ENCODE data around the gene KAT2A. TPM values are rescaled to one million over a fixed set of nuclear protein-coding genes. Genes with fewer than 3 reads are reported as not detected.

The KAT2A gene
- polyA plus RNA-seq, 3 donors from 2014 or later: 2.9 to 4.3 (median 3.5) TPM

DNA sequence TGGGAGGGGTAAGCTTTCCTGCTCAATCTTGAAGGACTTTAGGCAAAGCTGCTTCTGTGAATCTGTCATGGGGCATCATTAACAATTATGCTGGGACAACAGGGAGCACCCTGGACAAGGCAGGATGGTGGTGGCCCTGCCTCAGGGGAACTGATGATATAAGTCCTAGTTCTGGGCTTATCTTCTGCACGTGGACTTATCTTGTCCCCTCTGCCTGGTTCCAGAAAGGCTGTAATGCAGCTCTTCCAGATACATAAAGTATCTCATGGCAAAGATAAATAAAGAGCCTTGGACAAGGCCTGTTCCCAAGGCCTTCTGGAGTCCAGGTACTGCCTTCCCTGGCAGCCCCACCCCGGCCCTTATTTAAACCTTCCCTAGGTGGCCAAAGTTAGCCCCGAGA lies 16.9 kb downstream of the KAT2A start:
- Mint-ChIP-seq H3K4me1 (peaks cover 10 to 17% of the 10 kb centered on the region in 2 donors), H3K36me3 (peaks cover 0 to 5% (median 3%) of the 10 kb centered on the region in 3 donors), H3K4me3 (no peak overlapping the region), H3K27me3 (ENCODE audit: low read depth in 3 of 3) (peaks cover 0 to 1% (median 0%) of the 10 kb centered on the region in 3 donors), H3K27ac (no peak overlapping the region), H3K9me3 (no peaks in the 10 kb centered on the region)
- DNase-seq: no peak

DNA sequence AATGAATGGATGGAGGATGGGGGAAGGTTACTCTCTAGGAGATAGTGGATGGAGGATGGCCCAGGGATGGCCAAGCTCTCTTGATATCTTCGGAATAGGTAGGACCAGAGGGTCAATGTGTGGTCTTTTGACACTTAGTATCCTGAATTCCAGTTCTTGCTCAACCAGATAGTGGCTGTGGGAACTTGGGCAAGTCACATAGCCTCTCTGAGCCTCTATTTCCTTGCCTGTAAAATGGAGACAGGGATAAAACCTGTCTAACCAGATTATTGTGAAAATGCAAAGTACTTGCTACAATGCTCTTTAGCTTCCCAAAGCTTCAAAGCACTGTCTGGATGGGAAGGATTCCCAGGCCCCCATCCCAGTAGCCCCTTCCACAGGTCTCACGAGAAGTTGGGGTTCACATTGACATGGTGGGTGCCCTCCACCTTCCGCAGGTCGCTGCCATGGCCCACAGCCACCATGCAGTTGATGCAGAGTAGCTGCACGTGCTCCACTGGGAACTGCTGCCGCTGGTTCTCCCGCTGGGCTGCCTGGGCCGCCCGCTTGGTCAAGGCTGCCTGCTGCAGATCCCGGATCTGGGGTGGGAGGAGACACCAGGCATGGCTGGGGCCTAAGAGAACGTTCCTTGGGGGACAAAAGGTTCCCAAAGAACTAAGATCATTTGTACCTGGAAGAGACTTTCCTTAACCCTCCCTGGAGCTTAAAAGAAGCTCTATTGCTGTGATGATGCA lies 17.8 kb downstream of the KAT2A start:
- Mint-ChIP-seq H3K9me3 (no peaks in the 10 kb centered on the region), H3K36me3 (peaks cover 0 to 4% (median 3%) of the 10 kb centered on the region in 3 donors), H3K27me3 (ENCODE audit: low read depth in 3 of 3) (no peaks in the 10 kb centered on the region), H3K4me1 (peaks cover 10 to 11% of the 10 kb centered on the region in 2 donors), H3K4me3 (no peak overlapping the region), H3K27ac (no peak overlapping the region)
- DNase-seq: no peak

DNA sequence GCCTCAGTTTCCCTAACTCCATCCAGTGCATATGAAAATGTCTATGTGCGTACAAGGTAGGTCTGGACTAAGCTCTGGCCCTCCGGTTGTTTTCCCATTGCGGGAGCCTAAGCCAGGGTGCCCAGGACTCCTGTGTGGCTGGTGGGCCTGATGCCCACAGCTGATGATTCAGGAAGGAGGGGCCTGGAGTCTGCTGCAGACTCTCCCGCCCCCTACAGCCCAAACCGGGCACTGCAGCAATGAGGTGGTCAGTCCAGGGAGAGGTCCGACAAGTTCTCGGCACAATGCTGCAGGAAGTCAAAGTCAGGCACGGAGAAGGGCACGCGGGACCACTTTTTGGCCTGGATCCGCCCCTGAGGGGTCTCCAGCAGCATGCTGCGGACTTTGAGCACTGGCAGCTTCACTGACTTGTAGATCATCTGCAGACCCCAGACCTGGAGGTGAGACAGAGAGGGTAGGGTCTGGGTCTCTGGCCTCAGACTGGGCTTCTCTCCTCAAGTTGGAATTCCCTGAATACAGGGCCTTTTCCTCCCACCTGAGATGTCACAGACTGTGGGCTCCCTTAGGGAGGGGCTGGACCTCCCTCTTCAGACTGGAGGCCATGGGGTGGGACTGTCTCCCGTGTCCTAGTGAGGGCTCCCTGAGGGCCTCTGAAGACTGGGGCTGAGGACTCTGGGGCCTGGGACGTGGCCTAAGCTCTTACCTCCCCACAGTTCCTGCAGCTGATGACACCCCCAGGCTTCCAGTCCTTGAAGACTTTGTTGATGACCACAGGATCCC lies 19.5 kb downstream of the KAT2A start:
- Mint-ChIP-seq H3K27ac (no peak overlapping the region), H3K27me3 (ENCODE audit: low read depth in 3 of 3) (peaks cover 2 to 5% (median 3%) of the 10 kb centered on the region in 3 donors), H3K9me3 (no peaks in the 10 kb centered on the region), H3K4me1 (peaks cover 0 to 2% of the 10 kb centered on the region in 2 donors), H3K36me3 (peaks cover 0 to 4% (median 3%) of the 10 kb centered on the region in 3 donors), H3K4me3 (no peak overlapping the region)
- peak; percentile 44 to 52 (median 49) for DNase-seq

DNA sequence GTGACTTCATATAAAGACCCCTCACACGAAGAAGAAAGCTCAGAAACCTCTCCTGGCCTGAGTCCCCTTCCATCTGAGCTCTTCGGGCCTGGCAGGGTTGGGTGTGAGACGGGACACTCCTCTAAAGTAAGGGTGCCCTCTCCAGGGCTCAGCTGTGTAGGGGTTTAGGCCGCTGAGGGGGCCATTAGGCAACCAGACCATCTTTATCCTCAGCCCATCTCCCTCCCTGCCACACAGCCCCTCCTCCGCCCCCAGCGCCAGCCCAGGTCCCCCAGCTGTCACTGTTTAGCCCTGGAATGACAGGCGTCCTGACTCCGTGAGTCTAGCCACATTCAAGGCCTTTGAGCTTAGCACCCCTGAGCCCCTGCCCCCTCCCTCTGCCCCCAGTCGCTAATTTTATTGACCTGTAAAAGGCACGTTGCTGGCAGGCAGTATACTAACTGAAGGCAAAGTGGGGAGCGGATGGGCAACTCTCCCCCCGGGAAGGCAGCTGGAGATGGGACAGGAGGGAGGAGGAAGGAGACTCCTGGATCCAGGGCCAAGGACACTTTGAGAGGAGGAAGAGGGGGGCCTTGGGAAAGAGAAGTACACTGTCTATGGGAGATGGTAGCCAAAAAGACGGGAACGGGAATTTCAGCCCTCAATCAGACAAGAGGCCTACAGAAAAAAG lies 22.3 kb downstream of the KAT2A start:
- peak overlapping the region in 1 of 5 donors; percentile 20 for H3K4me3 Mint-ChIP-seq
- no peak for DNase-seq
- no peaks in the 10 kb centered on the region for H3K9me3 Mint-ChIP-seq
- H3K4me1 Mint-ChIP-seq: no peaks in the 10 kb centered on the region
- H3K27ac Mint-ChIP-seq: peak overlapping the region in 1 of 6 donors; percentile 24
- H3K27me3 Mint-ChIP-seq (ENCODE audit: low read depth in 3 of 3): peaks cover 5 to 9% (median 6%) of the 10 kb centered on the region in 3 donors
- peaks cover 0 to 4% (median 0%) of the 10 kb centered on the region in 3 donors for H3K36me3 Mint-ChIP-seq

DNA sequence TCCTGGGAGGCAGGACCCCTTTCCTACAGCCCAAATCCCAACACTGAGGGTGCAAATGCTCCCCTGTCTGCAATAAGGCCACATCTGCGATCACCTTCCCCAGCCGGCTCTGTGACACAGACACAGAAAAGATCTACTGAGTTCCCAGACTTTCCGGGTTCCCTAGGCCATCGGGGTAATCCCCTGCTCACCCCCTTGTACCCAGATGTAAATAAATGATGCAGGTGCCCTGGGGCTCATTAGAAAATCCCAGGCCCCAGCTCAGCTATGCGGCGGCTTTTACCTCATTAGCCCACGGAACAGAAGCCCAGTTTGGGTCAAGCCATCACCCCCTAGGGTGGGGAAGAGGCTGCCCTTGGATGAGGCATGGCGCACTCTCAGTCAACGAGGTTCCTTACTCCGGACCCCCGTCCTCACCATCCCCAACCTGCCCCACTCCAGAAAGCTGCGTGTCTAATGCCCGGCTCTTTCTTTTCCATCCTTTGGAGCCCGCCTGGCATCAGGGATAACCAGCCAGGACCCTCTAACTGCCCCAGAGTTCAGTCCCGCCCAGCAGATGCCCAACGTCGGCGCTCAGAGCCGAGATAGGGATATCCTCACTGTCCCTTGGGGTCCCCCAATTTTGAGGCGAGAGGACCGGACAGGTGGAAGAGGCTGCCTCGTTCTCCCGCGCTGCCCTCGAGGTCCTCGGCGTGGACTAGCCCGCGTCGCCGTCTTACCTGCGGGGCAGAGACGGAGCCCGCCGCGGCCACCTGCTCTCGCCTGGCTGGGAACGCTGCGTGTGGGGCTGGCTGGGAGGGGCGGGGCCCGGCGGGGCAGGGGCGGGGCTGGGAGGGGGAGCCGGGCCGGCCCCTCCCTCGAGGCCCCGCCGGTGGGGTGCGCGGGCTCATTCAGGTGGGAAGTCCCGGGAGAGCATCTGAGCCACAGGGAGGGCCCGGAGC lies 23.2 kb downstream of the KAT2A start, which contains the start of gene ZNF385C:
ZNF385C (minus strand) TSS at position 783 of the 941 bp plus-strand sequence. CDS start 35,417 bp downstream, outside the sequence.
- peak within 1 kb of the TSS in 1 of 5 donors; percentile 20 for H3K4me3 Mint-ChIP-seq
- no peaks in the 10 kb centered on the region for H3K4me1 Mint-ChIP-seq
- peaks cover 5 to 9% (median 6%) of the 10 kb centered on the region in 3 donors for H3K27me3 Mint-ChIP-seq (ENCODE audit: low read depth in 3 of 3)
- peaks cover 0 to 4% (median 0%) of the 10 kb centered on the region in 3 donors for H3K36me3 Mint-ChIP-seq
- DNase-seq: no peak
- H3K9me3 Mint-ChIP-seq: no peaks in the 10 kb centered on the region
- peak within 1 kb of the TSS in 1 of 6 donors; percentile 24 for H3K27ac Mint-ChIP-seq

DNA sequence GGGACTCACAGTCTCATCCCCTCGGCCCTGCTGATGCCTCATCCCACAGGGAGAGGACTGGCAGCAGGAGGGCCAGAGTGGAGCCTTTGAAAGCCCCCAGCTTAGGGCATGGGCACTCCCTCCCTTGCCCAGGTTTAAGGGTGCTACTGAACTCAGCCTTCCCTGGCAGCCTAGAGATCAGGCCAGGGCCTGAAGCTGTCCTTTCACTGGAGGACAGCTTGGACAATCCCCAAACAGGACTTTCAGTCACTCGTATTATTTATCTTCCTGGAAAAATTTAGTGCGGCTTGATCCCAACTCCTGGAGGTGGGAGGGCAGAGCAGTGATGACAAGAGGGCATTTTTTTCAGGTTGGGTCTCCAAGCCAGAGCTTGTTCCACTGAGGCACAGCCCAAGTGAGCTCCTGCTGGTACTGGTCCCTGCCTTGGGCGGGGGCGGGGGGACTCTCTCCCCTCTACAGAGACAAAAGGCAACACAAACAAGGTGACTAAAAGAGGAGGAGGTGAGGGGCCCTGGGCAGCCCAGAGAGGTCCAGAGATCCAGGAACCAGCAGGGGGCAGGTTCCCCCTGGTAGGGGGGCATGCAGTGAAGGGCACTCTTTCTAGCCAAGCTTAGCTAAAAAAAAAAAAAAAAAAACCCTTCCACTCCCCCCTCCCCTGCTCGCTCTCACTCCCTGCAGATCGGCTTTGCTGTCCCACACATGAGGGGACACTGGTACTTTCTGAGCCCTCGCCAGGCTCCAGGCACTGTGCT lies 24.6 kb downstream of the KAT2A start:
- H3K36me3 Mint-ChIP-seq: no peaks in the 10 kb centered on the region
- H3K27me3 Mint-ChIP-seq (ENCODE audit: low read depth in 3 of 3): peaks cover 5 to 9% (median 6%) of the 10 kb centered on the region in 3 donors
- H3K4me3 Mint-ChIP-seq: no peak overlapping the region
- H3K9me3 Mint-ChIP-seq: no peaks in the 10 kb centered on the region
- no peak overlapping the region for H3K27ac Mint-ChIP-seq
- DNase-seq: no peak
- no peaks in the 10 kb centered on the region for H3K4me1 Mint-ChIP-seq

DNA sequence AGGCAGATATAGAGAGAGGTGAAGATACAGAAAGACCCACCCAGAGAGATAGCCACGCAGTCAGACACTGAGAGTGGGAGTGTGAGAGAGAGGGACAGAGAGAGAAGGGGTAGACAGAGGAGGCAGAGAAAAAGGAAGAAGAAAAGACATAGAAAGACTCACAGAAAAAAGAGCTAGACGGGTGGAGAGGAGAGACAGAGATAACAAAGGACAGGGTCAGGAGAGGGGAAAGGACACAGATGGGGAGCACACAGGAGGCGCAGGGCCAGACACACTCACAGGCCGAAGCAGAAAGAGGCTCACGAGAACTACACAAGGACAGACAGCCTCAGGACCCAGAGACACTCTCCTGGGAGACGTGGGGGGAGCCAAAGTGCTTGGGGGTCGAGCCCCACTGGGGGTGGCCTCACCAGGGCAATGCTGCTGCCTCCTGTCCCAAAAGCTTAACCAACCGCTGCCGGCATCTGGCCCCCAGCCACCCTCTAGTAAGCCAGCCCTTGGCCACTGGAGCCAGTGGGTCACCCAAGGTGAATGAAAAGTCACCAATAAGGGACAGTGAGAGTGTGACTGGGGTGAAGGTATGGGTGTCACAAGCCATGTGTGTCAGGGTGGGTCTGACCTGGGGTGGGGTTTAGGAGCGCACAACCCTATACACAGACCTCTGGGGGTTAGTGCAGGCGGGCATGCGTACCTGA lies 26.6 kb downstream of the KAT2A start:
- Mint-ChIP-seq H3K27me3 (ENCODE audit: low read depth in 3 of 3) (peaks cover 5 to 9% (median 8%) of the 10 kb centered on the region in 3 donors), H3K36me3 (no peaks in the 10 kb centered on the region), H3K27ac (peak overlapping the region in 1 of 6 donors; percentile 57), H3K4me3 (no peak overlapping the region), H3K4me1 (no peaks in the 10 kb centered on the region), H3K9me3 (no peaks in the 10 kb centered on the region)
- no peak for DNase-seq

DNA sequence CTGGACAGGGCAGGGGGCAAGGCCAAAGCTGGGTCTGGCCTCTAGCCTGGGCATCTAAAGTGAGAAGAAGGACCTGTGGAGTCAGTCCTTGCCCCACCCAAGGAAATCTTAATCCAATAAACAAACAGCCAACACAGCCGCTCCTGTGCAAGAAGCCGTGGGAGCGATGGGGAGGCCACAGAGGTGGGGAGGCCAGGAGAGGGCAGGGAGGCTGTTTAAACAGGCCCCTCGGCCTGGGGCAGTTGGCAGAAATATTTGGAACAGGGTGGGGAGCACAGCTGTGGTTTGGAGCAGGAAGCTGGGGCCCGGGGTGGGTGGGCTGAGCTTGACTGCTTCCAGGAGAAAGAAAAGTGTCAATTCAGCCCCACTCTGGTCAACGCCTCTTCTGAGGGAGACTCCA lies 28.2 kb downstream of the KAT2A start:
- Mint-ChIP-seq H3K36me3 (no peaks in the 10 kb centered on the region), H3K4me1 (no peaks in the 10 kb centered on the region), H3K27ac (no peak overlapping the region), H3K9me3 (no peaks in the 10 kb centered on the region), H3K27me3 (ENCODE audit: low read depth in 3 of 3) (peaks cover 5 to 10% (median 6%) of the 10 kb centered on the region in 3 donors), H3K4me3 (no peak overlapping the region)
- no peak for DNase-seq

DNA sequence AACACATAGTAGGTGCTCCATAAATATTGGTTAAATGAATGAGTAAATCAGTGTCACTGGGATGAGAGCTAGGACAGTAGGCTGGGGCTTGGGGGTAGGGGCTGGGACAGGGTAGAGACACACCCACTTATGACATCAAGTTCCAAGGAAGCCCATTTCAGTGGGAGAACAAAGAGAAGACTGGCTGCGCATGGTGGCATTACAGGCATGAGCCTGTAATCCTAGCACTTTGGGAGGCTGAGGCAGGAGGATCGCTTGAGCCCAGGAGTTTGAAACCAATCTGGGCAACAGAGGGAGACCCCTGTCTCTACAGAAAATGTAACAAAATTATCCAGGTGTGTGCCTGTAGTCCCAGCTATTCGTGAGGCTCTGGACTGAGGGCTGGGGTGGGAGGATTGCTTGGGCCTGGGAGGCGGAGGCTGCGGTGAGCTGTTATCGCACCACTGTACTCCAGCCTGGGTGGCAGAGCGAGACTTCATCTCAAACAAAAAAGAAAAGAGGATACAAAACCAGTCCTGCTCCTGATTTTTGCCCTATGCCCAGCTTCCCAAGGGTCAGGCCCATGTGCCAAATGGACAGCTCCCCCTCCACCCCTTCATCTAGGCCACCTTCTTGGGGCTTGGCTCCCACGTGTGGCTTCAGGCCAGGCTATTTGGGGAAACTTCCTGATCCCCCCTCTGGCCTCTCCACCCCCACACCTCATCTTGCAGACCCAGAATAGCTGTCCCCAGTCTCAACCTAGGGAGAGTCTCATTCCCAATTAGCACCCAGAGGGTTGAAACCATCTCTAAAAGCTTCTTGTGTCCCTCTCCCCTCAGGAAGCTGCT lies 30.0 kb downstream of the KAT2A start:
- peaks cover 0 to 8% (median 3%) of the 10 kb centered on the region in 3 donors for H3K27me3 Mint-ChIP-seq (ENCODE audit: low read depth in 3 of 3)
- no peak overlapping the region for H3K27ac Mint-ChIP-seq

DNA sequence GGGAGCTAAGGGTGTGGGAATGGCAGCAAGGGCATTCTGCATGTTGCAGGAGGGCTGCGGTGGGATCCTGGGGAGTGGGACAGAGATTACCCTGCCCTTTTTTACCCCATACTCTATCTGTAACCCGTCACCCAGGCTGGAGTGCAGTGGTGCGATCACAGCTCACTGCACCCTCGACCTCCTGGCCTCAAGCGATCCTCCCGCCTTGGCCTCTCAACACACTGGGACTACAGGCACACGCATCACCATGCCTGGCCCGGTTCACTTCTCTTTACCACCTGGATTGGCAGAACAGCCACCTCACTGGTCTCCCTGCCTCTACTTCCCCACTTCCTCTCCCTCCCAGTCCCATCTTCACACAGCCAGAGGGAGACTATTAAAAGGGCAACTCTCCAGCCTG lies 32.4 kb downstream of the KAT2A start:
- no peak overlapping the region for H3K4me3 Mint-ChIP-seq
- no peak overlapping the region for H3K27ac Mint-ChIP-seq
- H3K36me3 Mint-ChIP-seq: no peaks in the 10 kb centered on the region
- H3K4me1 Mint-ChIP-seq: no peaks in the 10 kb centered on the region
- no peak for DNase-seq
- no peaks in the 10 kb centered on the region for H3K9me3 Mint-ChIP-seq
- H3K27me3 Mint-ChIP-seq (ENCODE audit: low read depth in 3 of 3): peaks cover 0 to 5% (median 0%) of the 10 kb centered on the region in 3 donors

More for the DNA sequence above, 30.0 kb downstream of the KAT2A start:
- H3K4me1 Mint-ChIP-seq: no peaks in the 10 kb centered on the region
- no peaks in the 10 kb centered on the region for H3K9me3 Mint-ChIP-seq
- no peaks in the 10 kb centered on the region for H3K36me3 Mint-ChIP-seq
- H3K4me3 Mint-ChIP-seq: no peak overlapping the region
- no peak for DNase-seq
